Left forelimb (tissue), 1 donor: Measurements from ENCODE around the gene UGT2B28.
"Not testable (repeated sequence)": the region's sequence is repeated elsewhere in the genome, so short reads cannot be mapped to it uniquely, and the experiment has no call there.

Source experiments
- DNase-seq: peaks from one replicate; pipeline ENCODE4 v3.0.0-alpha.2; 2018; ENCODE audit warnings: low spot score

Gene UGT2B28

GRCh38 chr4:69280081-69280480 lies at the start of gene UGT2B28:
Gene UGT2B28, plus strand, starts transcription at chr4:69280475. Its CDS starts 26 bp downstream, at chr4:69280501.
- DNase-seq = not testable (repeated sequence)

GRCh38 chr4:69239092-69239491 lies 41.2 kb upstream of the UGT2B28 start:
- no peak for DNase-seq

- no peak for DNase-seq
Measured at GRCh38 chr4:69239557-69240168, 40.6 kb upstream of the UGT2B28 start.

GRCh38 chr4:69240787-69241186 lies 39.5 kb upstream of the UGT2B28 start:
- DNase-seq = not testable (repeated sequence)

- DNase-seq = not testable (repeated sequence)
Measured at GRCh38 chr4:69241746-69242145, 38.5 kb upstream of the UGT2B28 start.

GRCh38 chr4:69242562-69243240 lies 37.6 kb upstream of the UGT2B28 start:
- DNase-seq = not testable (repeated sequence)

- not testable (repeated sequence) for DNase-seq
Measured at GRCh38 chr4:69250884-69251283, 29.4 kb upstream of the UGT2B28 start.

GRCh38 chr4:69253147-69253772 lies 27.0 kb upstream of the UGT2B28 start:
- DNase-seq = not testable (repeated sequence)

GRCh38 chr4:69268612-69269011 lies 11.7 kb upstream of the UGT2B28 start:
- DNase-seq = not testable (repeated sequence)

- DNase-seq = not testable (repeated sequence)
Measured at GRCh38 chr4:69296356-69296755, 16.1 kb downstream of the UGT2B28 start.

- not testable (repeated sequence) for DNase-seq
Measured at GRCh38 chr4:69308426-69309033, 28.3 kb downstream of the UGT2B28 start.

- DNase-seq = not testable (repeated sequence)
Measured at GRCh38 chr4:69309549-69310076, 29.3 kb downstream of the UGT2B28 start.

GRCh38 chr4:69310262-69310661 lies 30.0 kb downstream of the UGT2B28 start:
- DNase-seq = not testable (repeated sequence)

GRCh38 chr4:69317669-69318298 lies 37.5 kb downstream of the UGT2B28 start:
- DNase-seq = not testable (repeated sequence)

GRCh38 chr4:69321153-69321729 lies 41.0 kb downstream of the UGT2B28 start:
- DNase-seq = no peak

GRCh38 chr4:69322055-69322454 lies 41.8 kb downstream of the UGT2B28 start:
- DNase-seq = no peak

- no peak for DNase-seq
Measured at GRCh38 chr4:69323284-69323683, 43.0 kb downstream of the UGT2B28 start.

GRCh38 chr4:69330345-69331047 lies 50.2 kb downstream of the UGT2B28 start:
- DNase-seq = no peak

GRCh38 chr4:69331304-69331703 lies 51.0 kb downstream of the UGT2B28 start:
- not testable (repeated sequence) for DNase-seq

- not testable (repeated sequence) for DNase-seq
Measured at GRCh38 chr4:69335485-69335884, 55.2 kb downstream of the UGT2B28 start.

GRCh38 chr4:69343114-69343513 lies 62.8 kb downstream of the UGT2B28 start:
- not testable (repeated sequence) for DNase-seq
